HG02759 (cell line): ENCODE results near the gene HAND1.
A peak's percentile ranks its signal among the peaks of the same experiment; 100 is the strongest.

Experiments used
- ATAC-seq: cut with Tn5 transposase; IDR thresholded peaks from one replicate; pipeline ENCODE4 v1.9.1; 2021; ENCODE audit warnings: mild to moderate bottlenecking, moderate library complexity; ENCODE audit not compliant: unreplicated experiment

Gene HAND1

GRCh38 chr5:154461531-154461930 lies 16.5 kb downstream of the HAND1 start:
- ATAC-seq, result no peak

DNA sequence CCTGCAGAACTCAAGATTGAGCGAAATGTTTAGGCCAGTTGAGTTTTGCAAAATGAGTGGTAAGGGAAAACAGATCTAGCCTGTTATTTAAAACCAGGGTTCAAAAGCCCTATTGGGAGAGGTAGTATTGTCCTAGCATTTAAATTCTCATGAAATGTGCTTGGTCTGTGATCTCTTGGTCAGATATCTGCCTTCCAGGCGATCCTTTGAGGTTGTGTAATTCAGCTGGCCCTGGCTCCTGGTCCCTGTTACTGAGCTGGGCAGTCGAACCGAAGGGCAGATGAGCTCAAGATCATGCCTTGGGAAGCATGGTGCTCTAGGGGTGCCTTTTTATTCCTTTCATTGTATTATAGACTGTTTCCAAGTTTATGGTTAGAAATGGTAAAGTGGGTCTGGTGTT lies 17.9 kb downstream of the HAND1 start:
- ATAC-seq, result no peak

DNA sequence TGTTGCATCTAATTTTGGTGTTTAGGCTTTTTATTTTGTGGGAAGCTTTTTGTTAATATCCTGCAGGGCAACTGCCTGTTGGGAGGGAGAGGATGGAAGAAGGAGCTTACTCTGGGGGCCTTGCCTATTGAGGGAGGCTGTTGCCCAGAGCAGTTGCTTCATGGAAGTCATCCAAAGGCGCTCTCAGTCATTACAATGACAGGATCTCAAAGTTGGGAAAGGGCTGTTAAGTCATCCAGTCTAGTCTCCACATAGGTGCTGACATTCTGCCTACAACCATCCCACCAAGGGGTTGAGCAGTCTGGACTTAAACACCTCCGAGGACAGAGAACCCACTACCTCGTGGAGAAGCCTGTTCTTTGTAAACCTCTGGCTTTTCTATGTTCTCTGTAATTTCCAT lies 19.0 kb downstream of the HAND1 start:
- ATAC-seq, result no peak

DNA sequence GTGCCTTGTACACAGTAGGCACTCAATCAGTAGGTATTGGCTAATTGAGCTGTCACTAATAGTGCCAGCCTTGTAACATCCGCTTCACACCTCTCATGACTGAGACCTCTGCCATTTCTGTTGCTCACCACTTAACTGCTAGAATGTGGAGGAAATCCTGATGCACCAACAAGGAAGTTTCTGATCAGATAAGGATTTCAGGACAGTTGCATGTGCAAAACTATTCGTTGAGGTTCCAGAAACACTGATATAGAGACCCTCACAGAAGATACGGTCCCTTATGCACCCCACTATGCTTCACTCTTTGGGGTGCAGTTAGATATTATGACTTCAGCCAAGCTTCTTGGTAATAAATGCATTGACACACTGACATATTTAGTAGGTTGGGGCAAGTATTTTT lies 21.5 kb downstream of the HAND1 start:
- ATAC-seq, result no peak

GRCh38 chr5:154455585-154455984 lies 22.4 kb downstream of the HAND1 start:
- no peak for ATAC-seq

DNA sequence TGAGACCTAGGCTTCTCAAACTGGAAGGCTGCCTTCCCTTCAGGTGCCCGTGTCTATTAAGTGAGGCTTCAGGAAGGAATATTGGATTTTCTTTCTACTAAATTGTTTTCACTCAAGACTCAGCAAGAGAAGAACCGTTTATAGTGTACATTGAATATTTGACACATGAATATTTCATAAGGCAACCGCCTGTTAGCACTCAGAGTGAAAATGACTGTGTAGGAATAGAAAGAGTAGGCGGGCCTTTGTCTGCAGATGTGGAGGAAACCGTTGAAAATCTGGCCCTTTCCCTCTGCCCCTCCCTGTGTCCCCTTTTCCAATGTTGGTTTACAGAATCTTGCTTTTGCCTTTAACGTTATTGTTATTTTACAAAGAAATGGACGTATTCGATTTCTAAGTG lies 26.1 kb downstream of the HAND1 start:
- ATAC-seq, result no peak

DNA sequence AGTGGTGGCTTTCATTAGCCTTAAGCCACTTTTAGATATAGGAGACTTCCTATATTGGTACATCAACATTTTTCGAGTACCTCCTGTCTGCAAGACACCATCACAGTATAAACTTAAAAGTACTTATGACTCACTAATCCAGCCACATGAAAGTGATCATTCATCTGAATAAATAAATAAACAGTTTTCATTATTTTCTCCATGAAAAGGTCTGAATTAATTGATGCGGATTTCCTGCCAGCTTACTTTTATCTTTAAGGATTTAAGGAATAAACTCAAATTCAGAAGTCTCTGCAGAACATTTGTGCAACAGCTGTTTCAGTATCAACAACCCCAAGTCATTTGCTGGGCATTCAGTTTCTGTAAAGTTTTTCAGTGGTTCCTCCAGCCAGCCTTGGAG lies 28.2 kb downstream of the HAND1 start:
- ATAC-seq, result no peak

GRCh38 chr5:154447089-154447725 lies 30.8 kb downstream of the HAND1 start:
- no peak for ATAC-seq

- ATAC-seq, result peak; percentile 19
Measured at GRCh38 chr5:154446195-154447088, 31.6 kb downstream of the HAND1 start.

DNA sequence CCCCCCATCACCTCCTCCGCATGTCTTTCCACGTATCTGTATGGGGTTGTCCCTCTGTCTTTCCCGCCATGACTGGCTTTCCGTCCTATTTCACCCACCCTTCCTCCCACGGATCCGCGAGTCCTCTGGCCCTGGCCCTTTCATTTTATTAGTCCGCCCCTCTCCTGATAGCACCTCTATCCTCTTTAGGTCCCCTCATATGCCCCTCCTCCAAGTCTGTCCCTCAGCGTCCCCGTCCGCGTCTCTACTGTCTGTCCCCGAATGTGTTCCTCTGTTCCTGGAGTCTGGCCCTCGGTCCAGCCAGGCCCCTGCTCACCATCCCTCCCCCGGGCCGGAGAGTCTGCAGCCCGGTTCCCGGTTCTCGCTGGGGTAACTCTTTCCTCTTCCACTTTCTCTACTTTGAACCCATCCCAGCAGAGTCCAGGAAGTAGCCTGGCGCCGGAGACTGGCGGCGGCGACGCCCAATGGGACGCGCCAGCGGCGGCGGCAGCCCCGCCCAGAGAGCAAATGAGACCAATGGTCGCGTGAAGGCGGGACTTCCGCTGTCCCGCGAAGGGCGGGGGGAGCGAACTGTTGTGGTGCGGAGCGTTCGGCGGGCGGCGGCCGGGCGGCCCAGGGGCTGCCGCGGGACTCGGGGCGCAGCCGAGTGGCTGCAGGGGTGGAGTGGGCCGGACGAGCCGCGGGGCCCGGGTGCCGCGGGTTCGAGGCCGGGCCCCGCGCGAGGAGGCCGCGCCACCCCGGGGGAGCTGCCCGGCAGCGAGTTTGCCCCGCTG lies 32.4 kb downstream of the HAND1 start, which contains the start of gene SAP30L:
Gene SAP30L, plus strand, starts transcription at position 576 of the 773 bp plus-strand sequence. CDS start 608 bp downstream, outside the sequence.
- ATAC-seq, result peak; percentile 93

- ATAC-seq, result no peak
Measured at GRCh38 chr5:154444556-154445421, 33.2 kb downstream of the HAND1 start.

GRCh38 chr5:154442801-154443200 lies 35.2 kb downstream of the HAND1 start:
- no peak for ATAC-seq

GRCh38 chr5:154440540-154440939 lies 37.5 kb downstream of the HAND1 start:
- ATAC-seq, result no peak

- ATAC-seq, result no peak
Measured at GRCh38 chr5:154437281-154437965, 40.6 kb downstream of the HAND1 start.

DNA sequence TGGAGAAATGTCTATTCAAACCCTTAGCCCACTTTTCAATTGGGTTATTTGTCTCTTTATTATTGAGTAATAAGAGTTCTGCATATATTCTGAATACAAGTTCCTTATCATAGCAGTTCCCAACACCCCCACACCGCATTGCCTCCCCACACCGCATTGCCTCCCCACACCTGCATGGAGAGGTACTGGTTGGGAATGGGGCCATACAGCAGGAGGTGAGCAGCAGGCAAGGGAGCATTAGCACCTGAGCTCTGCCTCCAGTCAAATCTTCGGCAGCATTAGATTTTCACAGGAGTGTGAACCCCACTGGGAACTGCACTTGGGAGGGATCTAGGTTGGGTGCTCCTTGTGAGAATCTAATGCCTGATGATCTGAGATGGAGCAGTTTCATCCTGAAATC lies 42.8 kb downstream of the HAND1 start:
- ATAC-seq, result no peak

- no peak for ATAC-seq
Measured at GRCh38 chr5:154430961-154431630, 46.9 kb downstream of the HAND1 start.

DNA sequence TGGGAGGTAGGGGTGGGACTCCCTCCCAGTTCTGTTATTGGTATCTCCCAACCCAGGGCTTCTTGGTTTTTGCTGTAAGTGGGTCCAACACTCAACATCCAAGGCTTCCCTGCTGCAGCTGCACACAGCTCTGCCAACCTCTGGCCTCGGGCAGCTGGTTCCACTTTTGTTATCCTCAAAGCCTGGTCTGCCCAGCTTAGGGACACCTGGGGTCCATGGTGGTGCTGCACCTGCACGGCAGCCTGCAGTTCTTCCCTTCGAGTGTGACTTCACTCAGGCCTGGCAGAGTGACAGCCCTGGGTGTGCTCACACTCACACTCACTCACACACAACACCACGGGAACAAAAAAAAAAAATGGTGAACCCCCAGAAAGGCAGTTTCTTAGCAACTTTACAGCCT lies 47.6 kb downstream of the HAND1 start:
- no peak for ATAC-seq

DNA sequence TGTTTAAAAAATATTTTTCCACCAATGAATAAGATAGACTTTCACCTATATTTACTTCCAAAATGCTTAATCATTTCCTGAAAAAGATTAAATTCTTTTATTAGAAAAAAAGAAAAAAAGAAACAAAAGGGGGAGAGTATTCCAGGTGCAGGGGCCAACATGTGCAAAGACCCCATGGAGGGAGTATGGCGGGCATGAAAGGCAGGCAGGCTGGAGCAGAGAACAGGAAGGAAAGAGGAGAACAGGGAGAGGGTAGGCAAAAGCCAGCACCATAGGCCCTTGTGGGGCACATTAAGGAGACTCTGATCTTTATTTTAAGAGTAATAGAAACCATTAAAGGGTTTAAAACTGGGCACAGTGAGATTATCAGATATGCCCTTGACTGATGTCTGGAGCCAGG lies 48.7 kb downstream of the HAND1 start:
- no peak for ATAC-seq

GRCh38 chr5:154428208-154428607 lies 49.8 kb downstream of the HAND1 start:
- no peak for ATAC-seq
